ENCODE measurements around the gene SGMS1. TPM values are rescaled to one million over a fixed set of nuclear protein-coding genes. Genes with fewer than 3 reads are reported as not detected.

Gene SGMS1
- total and polyA plus RNA-seq, 2 donors from 2014 or later = 13.6 to 100 TPM

DNA sequence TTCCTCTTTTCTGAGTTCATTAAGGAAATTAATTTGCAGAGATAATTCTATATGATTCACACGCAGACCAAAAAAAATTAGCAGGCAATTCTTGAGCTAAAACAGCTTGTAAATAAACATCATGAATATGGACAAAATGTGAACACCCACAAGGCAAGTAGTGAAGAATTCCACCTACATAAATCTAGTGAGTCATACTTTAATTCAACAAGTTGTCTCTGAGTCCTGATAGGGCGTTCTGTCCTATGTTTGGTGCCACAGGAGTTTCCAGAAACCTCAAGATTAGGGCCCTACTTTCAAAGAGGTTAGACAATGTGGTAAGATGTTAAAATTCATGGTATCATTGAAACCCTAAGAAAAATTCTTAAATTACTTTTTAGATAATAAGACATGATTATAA is 122.3 kb downstream of the SGMS1 start:
- intact Hi-C loops (cut with DNase I) = no loop called here
- no peaks in the 10 kb centered on the region for H3K9me3 ChIP-seq (ENCODE audit: control insufficient read depth in 2 of 3, insufficient read depth in 1 of 3, low read length in 3 of 3)
- H3K27ac ChIP-seq (ENCODE audit: low read depth in 2 of 2, low read length in 2 of 2) = no peak overlapping the region
- DNase-seq (no peak), FAIRE-seq (no peak)
- no peak overlapping the region for H3K4me3 ChIP-seq (ENCODE audit: low read length in 3 of 3)
- no peaks in the 10 kb centered on the region for H3K27me3 ChIP-seq (ENCODE audit: control insufficient read depth, insufficient read depth, low read length)
- TF ChIP-seq, protein P1, sequence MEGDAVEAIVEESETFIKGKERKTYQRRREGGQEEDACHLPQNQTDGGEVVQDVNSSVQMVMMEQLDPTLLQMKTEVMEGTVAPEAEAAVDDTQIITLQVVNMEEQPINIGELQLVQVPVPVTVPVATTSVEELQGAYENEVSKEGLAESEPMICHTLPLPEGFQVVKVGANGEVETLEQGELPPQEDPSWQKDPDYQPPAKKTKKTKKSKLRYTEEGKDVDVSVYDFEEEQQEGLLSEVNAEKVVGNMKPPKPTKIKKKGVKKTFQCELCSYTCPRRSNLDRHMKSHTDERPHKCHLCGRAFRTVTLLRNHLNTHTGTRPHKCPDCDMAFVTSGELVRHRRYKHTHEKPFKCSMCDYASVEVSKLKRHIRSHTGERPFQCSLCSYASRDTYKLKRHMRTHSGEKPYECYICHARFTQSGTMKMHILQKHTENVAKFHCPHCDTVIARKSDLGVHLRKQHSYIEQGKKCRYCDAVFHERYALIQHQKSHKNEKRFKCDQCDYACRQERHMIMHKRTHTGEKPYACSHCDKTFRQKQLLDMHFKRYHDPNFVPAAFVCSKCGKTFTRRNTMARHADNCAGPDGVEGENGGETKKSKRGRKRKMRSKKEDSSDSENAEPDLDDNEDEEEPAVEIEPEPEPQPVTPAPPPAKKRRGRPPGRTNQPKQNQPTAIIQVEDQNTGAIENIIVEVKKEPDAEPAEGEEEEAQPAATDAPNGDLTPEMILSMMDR (IDR thresholded peaks at IDR 0.05; ENCODE audit: borderline replicate concordance, extremely low read depth, insufficient read depth) = no peak
- H3K36me3 ChIP-seq (ENCODE audit: control insufficient read depth in 2 of 3, insufficient read depth in 3 of 3, low read length in 3 of 3) = no peaks in the 10 kb centered on the region
- no peak overlapping the region for H3K9ac ChIP-seq (ENCODE audit: low read length in 3 of 3)
- peaks cover 0 to 2% (median 0%) of the 10 kb centered on the region in 3 donors for H3K4me1 ChIP-seq (ENCODE audit: control insufficient read depth in 2 of 3, insufficient read depth in 2 of 3, low read depth in 1 of 3, low read length in 3 of 3)

DNA sequence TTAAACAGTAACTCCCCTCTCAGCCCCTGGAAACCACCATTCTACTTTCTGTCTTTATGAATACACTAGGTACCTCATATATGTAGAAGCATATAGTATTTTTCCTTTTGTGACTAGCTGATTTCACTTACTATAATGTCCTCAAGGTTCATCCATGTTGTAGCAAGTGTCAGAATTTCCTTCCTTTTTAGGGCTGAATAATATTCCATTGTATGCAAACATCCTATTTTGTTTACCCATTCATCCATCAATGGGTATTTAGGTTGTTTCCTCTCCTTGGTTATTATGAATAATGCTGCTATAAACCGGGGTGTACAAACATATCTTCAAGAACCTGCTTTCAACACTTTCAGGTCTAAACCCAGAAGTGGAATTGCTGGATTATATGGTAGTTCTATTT is 125.3 kb downstream of the SGMS1 start:
- no peak overlapping the region for H3K27ac ChIP-seq (ENCODE audit: low read depth in 2 of 2, low read length in 2 of 2)
- intact Hi-C loops (cut with DNase I) = no loop called here
- no peaks in the 10 kb centered on the region for H3K4me1 ChIP-seq (ENCODE audit: control insufficient read depth in 2 of 3, insufficient read depth in 2 of 3, low read depth in 1 of 3, low read length in 3 of 3)
- H3K36me3 ChIP-seq (ENCODE audit: control insufficient read depth in 2 of 3, insufficient read depth in 3 of 3, low read length in 3 of 3) = no peaks in the 10 kb centered on the region
- TF ChIP-seq, protein P1 (IDR thresholded peaks at IDR 0.05; ENCODE audit: borderline replicate concordance, extremely low read depth, insufficient read depth) = no peak
- no peak overlapping the region for H3K4me3 ChIP-seq (ENCODE audit: low read length in 3 of 3)
- DNase-seq (no peak), FAIRE-seq (no peak)
- no peak overlapping the region for H3K9ac ChIP-seq (ENCODE audit: low read length in 3 of 3)
- no peaks in the 10 kb centered on the region for H3K9me3 ChIP-seq (ENCODE audit: control insufficient read depth in 2 of 3, insufficient read depth in 1 of 3, low read length in 3 of 3)
- H3K27me3 ChIP-seq (ENCODE audit: control insufficient read depth, insufficient read depth, low read length) = no peaks in the 10 kb centered on the region

DNA sequence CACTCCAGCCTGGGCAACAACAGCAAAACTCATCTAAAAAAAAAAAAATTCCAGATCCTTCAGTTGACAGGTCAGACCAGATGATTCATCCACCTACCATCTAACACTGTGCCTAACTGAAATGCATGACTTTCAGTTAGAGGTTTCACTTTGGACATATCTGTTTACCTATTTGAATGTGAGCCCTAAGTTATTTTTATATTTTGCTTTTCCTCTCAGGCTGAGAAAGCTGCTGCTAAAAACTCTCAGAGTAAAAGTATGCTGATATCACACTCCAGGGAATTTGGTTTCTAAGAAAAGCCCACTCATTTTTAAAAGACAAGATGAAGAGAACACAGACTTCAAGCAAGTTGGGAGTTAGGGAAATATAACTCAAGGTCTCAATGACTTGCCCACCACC is 126.0 kb downstream of the SGMS1 start:
- TF ChIP-seq, protein P1 (IDR thresholded peaks at IDR 0.05; ENCODE audit: borderline replicate concordance, extremely low read depth, insufficient read depth) = no peak
- H3K36me3 ChIP-seq (ENCODE audit: control insufficient read depth in 2 of 3, insufficient read depth in 3 of 3, low read length in 3 of 3) = no peaks in the 10 kb centered on the region
- intact Hi-C loops (cut with DNase I) = no loop called here
- no peaks in the 10 kb centered on the region for H3K4me1 ChIP-seq (ENCODE audit: control insufficient read depth in 2 of 3, insufficient read depth in 2 of 3, low read depth in 1 of 3, low read length in 3 of 3)
- H3K27me3 ChIP-seq (ENCODE audit: control insufficient read depth, insufficient read depth, low read length) = no peaks in the 10 kb centered on the region
- no peak overlapping the region for H3K4me3 ChIP-seq (ENCODE audit: low read length in 3 of 3)
- DNase-seq (no peak), FAIRE-seq (no peak)
- no peak overlapping the region for H3K27ac ChIP-seq (ENCODE audit: low read depth in 2 of 2, low read length in 2 of 2)
- H3K9me3 ChIP-seq (ENCODE audit: control insufficient read depth in 2 of 3, insufficient read depth in 1 of 3, low read length in 3 of 3) = no peaks in the 10 kb centered on the region
- no peak overlapping the region for H3K9ac ChIP-seq (ENCODE audit: low read length in 3 of 3)

DNA sequence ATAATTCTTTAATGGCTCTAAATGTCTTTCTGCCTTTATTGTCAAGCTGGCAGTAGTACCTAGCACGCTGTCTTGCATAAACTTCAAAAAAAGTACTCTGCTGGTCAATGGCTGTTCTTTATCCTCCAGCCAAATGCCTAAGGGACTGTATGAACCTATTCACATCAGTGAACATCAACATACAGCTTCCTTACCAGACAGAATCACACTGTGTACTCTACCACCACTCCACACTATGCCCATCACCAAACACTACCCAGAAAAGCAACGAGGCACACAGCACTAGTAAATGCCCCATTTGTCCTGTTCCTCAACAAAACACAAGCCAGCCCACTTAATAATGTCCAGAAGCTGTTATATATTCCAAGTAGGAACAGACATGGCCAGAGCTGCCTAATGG is 127.5 kb downstream of the SGMS1 start:
- H3K27ac ChIP-seq (ENCODE audit: low read depth in 2 of 2, low read length in 2 of 2) = no peak overlapping the region
- no peak overlapping the region for H3K4me3 ChIP-seq (ENCODE audit: low read length in 3 of 3)
- H3K27me3 ChIP-seq (ENCODE audit: control insufficient read depth, insufficient read depth, low read length) = no peaks in the 10 kb centered on the region
- no peak for FAIRE-seq
- H3K9ac ChIP-seq (ENCODE audit: low read length in 3 of 3) = no peak overlapping the region
- DNase-seq = no peak
- no peaks in the 10 kb centered on the region for H3K36me3 ChIP-seq (ENCODE audit: control insufficient read depth in 2 of 3, insufficient read depth in 3 of 3, low read length in 3 of 3)
- intact Hi-C loops (cut with DNase I) = no loop called here
- H3K9me3 ChIP-seq (ENCODE audit: control insufficient read depth in 2 of 3, insufficient read depth in 1 of 3, low read length in 3 of 3) = no peaks in the 10 kb centered on the region
- TF ChIP-seq, protein P1 (IDR thresholded peaks at IDR 0.05; ENCODE audit: borderline replicate concordance, extremely low read depth, insufficient read depth) = no peak
- no peaks in the 10 kb centered on the region for H3K4me1 ChIP-seq (ENCODE audit: control insufficient read depth in 2 of 3, insufficient read depth in 2 of 3, low read depth in 1 of 3, low read length in 3 of 3)
